HFF-Myc (cell line): Measurements from ENCODE around the gene GRID1.

ENCODE experiments used
- DNase-seq: peaks from one replicate; pipeline ENCODE4 v3.0.0-alpha.2; 2011; ENCODE audit warnings: low read depth; ENCODE audit errors: extremely low read depth
- H3K4me3 ChIP-seq: replicated peaks from 2 replicates; pipeline ENCODE4 v1.5.1; 2011; ENCODE audit warnings: low read depth, mild to moderate bottlenecking, control low read depth, low read length
- TF ChIP-seq, protein P1 (sequence below): IDR thresholded peaks from 2 replicates; pipeline ENCODE4 v1.5.1; 2012; ENCODE audit warnings: mild to moderate bottlenecking, low read depth, low read length, control low read depth; ENCODE audit errors: missing control alignments

GRID1 gene

DNA sequence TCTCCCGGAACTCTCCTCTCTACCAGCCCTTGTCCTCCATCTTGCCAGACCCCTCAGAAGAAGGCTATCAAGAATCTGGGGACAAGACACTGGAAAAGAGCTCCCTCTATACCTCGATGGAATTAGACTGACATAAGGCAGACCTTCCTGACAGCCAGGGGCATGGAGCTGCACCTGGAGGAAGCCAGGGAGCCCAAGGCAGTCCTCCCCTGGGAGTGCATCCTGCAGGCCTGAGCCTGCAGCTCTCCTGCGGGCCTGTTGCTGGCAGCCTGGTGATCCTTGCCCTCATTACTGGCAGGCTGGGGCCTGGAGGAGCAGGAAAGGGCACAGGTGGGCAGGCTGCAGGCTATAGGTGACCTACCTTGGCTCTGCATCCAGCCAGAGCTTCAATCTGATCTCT lies 323.4 kb downstream of the GRID1 start:
- DNase-seq, result no peak
- TF ChIP-seq, protein P1, sequence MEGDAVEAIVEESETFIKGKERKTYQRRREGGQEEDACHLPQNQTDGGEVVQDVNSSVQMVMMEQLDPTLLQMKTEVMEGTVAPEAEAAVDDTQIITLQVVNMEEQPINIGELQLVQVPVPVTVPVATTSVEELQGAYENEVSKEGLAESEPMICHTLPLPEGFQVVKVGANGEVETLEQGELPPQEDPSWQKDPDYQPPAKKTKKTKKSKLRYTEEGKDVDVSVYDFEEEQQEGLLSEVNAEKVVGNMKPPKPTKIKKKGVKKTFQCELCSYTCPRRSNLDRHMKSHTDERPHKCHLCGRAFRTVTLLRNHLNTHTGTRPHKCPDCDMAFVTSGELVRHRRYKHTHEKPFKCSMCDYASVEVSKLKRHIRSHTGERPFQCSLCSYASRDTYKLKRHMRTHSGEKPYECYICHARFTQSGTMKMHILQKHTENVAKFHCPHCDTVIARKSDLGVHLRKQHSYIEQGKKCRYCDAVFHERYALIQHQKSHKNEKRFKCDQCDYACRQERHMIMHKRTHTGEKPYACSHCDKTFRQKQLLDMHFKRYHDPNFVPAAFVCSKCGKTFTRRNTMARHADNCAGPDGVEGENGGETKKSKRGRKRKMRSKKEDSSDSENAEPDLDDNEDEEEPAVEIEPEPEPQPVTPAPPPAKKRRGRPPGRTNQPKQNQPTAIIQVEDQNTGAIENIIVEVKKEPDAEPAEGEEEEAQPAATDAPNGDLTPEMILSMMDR, result no peak
- no peak overlapping the region for H3K4me3 ChIP-seq

DNA sequence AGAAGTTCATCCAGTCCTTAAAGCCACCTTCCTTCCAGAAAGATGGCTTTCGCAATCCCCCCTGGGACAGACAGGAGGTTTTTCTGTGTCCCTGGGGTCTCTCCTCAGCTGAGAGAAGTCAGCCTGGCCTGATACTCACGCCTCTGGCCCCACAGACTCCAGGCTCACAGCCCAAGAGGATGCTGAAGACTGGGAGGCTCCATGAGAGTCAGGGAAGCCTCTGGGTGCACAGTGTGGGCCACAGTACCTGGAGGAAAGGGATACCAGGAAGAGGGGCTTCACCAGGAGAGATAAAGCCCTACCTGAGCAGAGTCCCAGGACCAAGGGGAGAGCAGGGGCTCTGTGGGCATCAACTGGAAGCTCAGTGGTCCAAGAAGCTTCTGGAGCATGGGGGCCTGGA lies 324.4 kb downstream of the GRID1 start:
- no peak for DNase-seq
- no peak overlapping the region for H3K4me3 ChIP-seq
- TF ChIP-seq, protein P1, result no peak

DNA sequence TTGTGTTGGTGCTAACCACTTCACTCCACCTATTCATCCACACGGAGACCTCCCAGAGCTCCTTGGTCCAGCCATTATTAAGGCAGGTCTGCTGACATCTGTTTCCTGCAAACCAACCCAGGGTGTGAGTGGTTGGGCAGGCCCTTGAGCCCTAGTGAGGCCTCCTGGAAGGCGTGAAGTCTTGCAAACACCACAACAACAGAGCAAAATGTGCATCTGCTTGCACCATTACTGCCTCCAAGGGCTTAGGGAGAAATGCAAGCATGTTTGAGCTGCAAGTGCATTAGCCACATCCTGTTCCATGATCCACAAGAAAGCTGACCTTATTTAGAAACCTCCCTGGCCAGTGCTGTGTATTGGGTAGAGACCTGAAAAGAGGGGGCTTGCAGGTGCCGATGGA lies 325.5 kb downstream of the GRID1 start:
- DNase-seq, result no peak
- TF ChIP-seq, protein P1, result no peak
- H3K4me3 ChIP-seq, result no peak overlapping the region

DNA sequence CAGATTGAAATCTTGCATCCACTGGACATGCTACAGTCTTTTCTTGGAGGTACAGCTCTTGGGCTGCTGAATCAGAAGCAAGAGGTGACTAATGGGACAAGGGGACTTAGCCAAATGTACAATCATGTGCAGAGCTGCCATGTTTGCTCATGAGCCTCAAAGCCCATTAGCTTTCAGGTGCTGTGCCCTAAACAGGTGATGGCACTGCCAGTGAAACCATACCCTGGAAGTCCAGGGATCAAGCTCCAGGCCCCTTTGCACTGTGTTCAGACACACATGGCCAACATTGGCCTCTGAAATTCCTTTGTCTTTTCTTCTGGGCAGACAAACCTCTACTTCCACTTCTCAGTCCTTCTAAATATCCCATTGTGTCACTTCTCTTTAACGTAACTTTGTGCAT lies 328.2 kb downstream of the GRID1 start:
- H3K4me3 ChIP-seq, result no peak overlapping the region
- TF ChIP-seq, protein P1, result no peak
- no peak for DNase-seq

DNA sequence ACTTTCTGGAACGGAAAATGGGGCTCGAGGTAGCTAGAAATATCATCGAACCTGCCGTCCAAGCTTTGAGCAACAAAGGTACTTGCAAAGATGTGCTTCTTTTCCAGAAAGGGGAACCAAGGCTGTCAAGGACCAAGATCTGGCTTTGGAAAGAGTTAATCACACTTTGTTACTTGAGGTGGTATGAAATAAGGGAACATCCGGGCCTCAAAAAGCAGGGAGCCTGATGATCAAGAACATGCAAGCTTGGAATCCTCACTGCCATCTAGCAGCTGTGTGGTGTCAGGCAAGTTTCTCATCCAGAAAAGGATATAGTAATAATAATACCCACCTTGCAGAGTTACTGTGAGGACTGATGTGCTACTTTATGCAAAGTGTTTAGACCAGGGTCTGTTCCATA lies 329.5 kb downstream of the GRID1 start:
- TF ChIP-seq, protein P1, result no peak
- no peak for DNase-seq
- no peak overlapping the region for H3K4me3 ChIP-seq

DNA sequence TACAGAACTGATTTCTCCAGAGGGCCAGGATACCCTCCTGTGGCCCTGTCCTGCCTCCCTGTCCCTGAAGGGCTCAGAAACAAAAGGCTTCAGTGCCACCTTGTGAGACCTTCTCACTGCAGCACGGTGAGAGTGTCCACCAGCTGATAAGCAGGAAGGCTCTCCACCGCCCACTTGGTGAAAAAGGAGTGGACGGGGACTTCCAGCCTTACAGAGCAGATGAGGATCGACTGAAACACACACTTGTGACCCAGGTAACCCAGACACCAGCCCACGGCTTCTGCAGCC lies 330.1 kb downstream of the GRID1 start:
- DNase-seq, result no peak
- H3K4me3 ChIP-seq, result no peak overlapping the region
- TF ChIP-seq, protein P1, result no peak

DNA sequence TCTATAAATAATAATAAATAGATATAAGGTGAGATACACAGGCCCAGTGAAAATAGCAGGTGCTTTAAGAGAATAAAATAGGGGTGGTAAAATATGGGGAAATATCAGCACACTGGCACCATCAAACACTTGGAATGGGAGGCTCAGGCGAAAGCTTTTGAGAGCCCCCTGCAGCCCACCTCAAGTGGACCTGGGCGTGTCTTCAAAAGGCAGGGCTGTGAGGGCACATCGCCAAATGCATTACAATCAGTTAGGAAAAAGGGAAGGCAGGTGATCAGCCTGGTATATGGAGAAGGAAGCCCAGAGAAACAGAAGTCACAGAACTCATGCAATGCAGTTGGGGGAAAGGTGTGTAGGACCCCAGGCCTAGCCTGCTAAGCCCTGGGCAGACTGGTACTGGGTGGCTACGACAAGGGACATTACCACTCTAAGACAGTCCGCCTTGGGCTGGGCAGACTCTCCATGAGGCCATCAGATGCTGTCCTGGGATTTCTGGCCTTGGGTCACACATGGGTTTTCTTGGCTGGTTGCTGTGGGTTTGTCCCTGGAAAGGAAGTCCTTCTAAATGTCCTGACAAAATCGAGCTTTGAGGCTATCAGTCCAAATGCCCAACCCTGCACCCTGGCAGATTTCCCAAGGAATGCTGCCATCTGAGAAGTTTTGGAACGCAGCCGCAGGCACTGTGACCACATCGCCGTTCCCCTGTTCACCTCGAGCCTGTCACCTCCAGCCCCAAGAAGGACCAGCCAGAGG lies 330.6 kb downstream of the GRID1 start:
- H3K4me3 ChIP-seq, result no peak overlapping the region
- TF ChIP-seq, protein P1, result no peak
- DNase-seq, result no peak
